HG02852 (cell line): ENCODE results near the gene CYP4F2.
"Not testable (repeated sequence)": the region's sequence is repeated elsewhere in the genome, so short reads cannot be mapped to it uniquely, and the experiment has no call there.

Experiments used
- ATAC-seq: cut with Tn5 transposase; IDR thresholded peaks from one replicate; pipeline ENCODE4 v1.9.1; 2021; ENCODE audit warnings: mild to moderate bottlenecking, moderate library complexity; ENCODE audit not compliant: unreplicated experiment

The CYP4F2 gene

DNA sequence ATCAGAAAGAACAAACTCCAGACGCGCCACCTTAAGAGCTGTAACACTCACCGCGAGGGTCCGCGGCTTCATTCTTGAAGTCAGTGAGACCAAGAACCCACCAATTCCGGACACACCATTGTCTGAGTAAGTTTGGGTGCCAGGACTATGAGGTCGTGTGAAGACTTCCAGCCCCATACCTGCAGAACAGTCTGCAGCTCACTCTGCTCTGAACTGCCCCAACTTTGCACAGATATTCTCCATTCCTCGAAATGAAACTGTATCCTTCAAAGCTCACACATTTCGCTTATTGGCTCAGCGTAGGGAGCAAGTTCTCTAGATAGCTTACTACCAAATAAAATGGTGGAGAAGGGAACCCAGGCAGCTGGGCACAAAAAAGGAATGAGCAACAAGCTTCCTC is 2.6 kb upstream of the CYP4F2 start:
- no peak for ATAC-seq

DNA sequence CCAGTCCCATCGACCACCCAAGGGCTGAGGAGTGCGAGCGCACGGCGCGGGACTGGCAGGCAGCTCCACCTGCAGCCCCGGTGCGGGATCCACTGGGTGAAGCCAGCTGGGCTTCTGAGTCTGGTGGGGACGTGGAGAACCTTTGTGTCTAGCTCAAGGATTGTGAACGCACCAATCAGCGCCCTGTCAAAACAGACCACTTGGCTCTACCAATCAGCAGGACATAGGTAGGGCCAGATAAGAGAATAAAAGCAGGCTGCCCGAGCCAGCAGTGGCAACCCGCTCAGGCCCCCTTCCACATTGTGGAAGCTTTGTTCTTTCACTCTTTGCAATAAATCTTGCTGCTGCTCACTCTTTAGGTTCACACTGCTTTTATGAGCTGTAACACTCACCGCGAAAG is 2.2 kb upstream of the CYP4F2 start:
- ATAC-seq = not testable (repeated sequence)

DNA sequence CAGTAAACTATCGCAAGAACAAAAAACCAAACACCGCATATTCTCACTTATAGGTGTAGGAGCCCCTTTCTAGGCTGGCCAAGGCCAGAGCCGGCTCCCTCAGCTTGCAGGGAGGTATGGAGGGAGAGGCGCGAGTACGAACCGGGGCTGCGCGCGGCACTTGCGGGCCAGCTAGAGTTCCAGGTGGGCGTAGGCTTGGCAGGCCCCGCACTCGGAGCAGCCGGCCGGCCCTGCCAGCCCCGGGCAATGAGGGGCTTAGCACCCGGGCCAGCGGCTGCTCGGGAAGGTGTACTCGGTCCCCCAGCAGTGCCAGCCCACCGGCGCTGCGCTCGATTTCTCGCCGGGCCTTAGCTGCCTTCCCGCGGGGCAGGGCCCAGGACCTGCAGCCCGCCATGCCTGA is 1.7 kb upstream of the CYP4F2 start:
- ATAC-seq = not testable (repeated sequence)

GRCh38 chr19:15897026-15897737 is 692 bp downstream of the CYP4F2 start:
- no peak for ATAC-seq

GRCh38 chr19:15895876-15896430 is 1.9 kb downstream of the CYP4F2 start:
- no peak for ATAC-seq

GRCh38 chr19:15894359-15894758 is 3.5 kb downstream of the CYP4F2 start:
- no peak for ATAC-seq

DNA sequence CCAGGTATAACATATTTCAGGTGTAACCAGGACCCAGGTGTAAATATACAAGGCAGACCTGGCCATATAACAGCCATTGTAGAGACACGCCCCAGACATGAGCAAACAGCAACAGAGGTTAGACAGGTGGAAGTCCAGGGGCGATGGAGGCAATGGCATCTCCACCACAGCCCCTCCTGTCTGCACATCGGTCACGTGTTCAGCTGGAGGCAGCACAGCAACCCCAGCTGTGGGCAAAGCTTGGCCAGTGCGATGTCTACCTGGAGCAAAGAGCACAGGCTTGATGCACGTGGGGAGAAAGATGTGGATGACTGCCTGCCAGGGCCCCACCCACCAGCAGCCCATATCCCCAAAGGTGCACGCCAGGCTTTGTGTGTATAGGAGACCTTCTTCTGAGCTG is 4.4 kb downstream of the CYP4F2 start:
- no peak for ATAC-seq

- ATAC-seq = no peak
Observed at GRCh38 chr19:15892012-15892411, 5.9 kb downstream of the CYP4F2 start.

GRCh38 chr19:15891434-15891833 is 6.4 kb downstream of the CYP4F2 start:
- no peak for ATAC-seq

- ATAC-seq = not testable (repeated sequence)
Observed at GRCh38 chr19:15889339-15889738, 8.5 kb downstream of the CYP4F2 start.

DNA sequence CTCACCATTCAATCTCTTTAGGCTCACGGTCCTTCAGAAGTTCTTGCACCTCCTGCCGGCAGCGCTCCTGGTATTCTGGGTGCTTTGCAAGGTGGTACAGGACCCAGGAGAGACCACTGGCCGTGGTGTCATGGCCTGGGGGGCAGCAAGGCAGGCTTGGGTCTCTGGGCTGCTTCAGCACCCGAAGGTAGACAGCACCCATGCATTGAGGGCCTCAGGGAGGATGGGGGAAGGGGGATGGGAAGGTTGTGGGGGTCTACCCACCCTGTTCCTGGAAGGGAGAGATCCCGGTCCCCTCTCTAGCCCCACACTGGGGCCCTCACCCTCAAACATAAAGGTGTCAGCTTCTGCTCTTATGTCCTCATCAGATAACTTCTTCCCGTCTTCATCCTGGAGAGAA is 12.0 kb downstream of the CYP4F2 start:
- ATAC-seq = no peak

GRCh38 chr19:15885167-15885566 is 12.7 kb downstream of the CYP4F2 start:
- no peak for ATAC-seq

DNA sequence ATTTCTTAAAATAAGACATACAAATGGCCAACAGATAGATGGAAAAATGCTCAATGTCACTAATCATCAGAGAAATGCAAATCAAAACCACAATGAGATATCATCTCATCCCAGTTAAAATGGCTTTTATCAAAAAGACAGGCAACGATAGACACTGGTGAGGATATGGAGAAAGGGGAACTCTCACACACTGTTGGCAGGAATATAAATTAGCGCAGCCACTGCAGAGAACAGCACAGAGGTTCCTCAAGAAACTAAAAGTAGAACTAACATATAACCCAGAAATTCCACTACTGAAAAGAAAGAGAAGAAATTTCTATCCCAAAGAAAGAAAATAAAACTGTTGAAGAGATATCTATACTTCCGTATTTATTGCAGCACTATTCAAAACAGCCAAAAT is 14.5 kb downstream of the CYP4F2 start:
- ATAC-seq = not testable (repeated sequence)

DNA sequence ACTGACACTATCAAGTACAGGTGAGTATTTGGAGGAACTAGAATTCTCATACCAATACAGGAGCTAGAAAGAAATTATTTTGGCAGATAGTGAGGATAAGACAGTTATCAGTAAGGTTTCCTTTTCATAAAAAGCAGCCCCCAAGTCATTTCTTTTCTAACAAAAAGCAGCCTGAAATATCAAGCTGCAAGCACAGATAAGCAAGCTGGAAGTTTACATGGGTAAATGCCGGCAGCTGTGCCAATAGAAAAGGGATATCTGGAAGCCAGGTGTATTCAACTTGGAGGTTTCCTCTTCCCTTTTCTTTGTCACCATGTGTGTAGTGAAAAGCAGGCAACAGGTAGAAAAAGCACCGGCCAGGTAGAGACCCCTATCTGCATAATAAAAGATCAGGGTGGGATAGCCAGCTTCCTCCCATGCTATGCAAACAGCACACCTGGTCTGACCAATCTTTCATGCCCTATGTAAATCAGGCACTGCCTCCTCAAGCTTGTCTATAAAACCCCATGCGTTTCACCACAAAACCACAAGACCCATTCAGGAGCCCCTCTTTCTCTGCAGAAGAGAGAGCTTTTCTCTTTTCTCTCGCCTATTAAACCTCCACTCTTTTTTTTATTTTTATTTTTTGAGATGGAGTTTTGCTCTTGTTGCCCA is 22.9 kb downstream of the CYP4F2 start:
- ATAC-seq = no peak

- not testable (repeated sequence) for ATAC-seq
Observed at GRCh38 chr19:15873771-15874170, 24.1 kb downstream of the CYP4F2 start.

GRCh38 chr19:15871570-15871969 is 26.3 kb downstream of the CYP4F2 start:
- no peak for ATAC-seq

DNA sequence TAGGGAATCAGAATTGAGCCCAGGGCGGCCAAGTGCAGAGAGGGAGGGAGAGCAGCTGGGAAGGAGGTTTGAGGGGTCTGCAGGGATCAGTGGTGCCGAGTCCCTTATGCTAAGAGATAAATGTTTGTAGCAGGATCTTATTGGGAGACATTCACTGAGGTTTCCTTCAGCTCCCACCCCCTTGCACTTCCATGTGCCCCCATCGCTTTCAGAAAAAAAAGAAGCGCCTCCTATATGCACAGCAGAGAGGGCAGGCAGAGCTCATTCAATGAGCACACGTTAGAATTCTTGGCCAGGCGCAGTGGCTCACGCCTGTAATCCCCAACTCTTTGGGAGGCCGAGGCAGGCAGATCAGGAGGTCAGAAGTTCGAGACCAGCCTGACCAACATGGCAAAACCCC is 28.0 kb downstream of the CYP4F2 start:
- no peak for ATAC-seq

DNA sequence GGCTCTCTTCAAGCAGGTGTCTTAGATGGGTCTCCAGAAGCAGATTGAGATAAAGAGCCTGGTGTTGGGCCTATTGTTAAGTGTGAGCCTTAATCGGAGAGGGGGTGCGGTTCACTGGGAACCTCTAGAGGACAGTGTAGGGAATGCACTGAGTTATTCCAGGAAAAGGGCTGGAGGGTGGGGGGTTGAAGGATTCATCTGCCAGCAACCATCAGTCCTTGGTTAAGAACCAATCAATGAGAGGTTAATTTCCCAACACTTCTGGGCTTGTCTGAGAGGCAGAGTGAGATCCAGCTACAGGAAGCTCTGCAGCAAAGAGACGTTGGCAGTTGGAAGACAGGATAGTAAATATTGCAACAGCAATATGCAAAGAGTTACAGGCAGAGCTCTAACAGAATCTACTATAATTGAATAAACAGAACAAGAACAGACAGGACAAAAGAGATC is 28.7 kb downstream of the CYP4F2 start:
- no peak for ATAC-seq

DNA sequence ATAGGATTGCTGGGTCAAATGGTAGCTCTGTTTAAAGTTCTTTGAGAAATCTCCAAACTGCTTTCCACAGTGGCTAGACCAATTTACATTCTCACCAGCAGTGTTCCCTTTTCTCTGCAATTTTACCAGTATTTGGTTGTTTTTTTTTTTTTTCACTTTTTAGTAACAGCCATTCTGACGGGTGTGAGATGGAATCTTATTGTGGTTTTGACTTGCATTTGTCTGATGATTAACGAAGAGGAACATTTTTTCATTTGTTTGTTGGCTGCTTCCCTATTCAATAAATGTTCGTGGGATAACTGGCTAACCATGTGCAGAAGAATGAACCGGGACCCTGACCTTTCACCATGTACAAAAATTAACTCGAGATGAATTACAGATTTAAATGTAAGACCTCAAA is 31.2 kb downstream of the CYP4F2 start:
- no peak for ATAC-seq

DNA sequence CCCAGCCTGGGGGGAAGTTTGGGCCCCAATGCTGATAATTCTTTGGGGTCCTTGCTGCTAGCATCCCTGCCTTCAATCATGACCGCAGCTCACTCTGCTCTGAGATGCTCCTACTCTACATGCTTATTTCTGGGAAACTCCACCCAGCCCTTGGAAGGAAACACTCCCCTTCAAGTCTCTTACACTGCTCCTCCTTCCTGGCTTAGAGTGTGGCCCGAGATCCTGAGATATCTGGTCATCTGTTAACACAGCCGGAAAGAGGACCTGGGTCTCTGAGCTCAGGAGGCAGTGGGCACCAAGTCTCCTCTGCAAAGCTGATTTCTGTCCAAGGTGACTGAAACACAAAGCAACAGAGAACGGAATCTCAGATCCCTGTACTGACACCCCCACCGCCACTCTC is 33.0 kb downstream of the CYP4F2 start:
- ATAC-seq = no peak

DNA sequence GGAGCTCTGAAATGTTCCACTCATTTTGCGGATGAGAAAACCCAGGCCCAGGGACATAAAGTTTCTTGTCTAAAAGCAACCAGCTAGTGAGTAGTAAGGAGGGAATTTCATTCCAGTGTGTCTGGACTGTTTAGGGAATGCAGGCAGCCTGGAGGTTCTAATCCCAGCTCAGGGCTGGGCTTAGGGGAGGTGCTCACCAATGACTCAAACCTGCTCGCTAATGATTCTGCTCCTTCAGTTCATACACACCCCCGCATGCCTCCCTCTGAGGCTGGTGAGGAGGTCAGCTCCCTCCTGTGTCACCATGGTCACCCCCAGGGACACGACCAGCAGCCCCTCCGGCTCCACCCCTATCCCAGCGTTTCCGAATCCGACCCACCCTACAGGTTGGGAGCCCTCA is 34.6 kb downstream of the CYP4F2 start:
- no peak for ATAC-seq

GRCh38 chr19:15862444-15862843 is 35.4 kb downstream of the CYP4F2 start:
- no peak for ATAC-seq
